HK-2 (cell line): ENCODE measurements around the gene PUS7.
A peak's percentile ranks its signal among the peaks of the same experiment; 100 is the strongest.
"Not testable (repeated sequence)": the region's sequence is repeated elsewhere in the genome, so short reads cannot be mapped to it uniquely, and the experiment has no call there.

Source experiments
- DNase-seq: peaks from one replicate; pipeline ENCODE4 v3.0.0-alpha.2; 2018; ENCODE audit not compliant: unreplicated experiment

PUS7 gene, protein sequence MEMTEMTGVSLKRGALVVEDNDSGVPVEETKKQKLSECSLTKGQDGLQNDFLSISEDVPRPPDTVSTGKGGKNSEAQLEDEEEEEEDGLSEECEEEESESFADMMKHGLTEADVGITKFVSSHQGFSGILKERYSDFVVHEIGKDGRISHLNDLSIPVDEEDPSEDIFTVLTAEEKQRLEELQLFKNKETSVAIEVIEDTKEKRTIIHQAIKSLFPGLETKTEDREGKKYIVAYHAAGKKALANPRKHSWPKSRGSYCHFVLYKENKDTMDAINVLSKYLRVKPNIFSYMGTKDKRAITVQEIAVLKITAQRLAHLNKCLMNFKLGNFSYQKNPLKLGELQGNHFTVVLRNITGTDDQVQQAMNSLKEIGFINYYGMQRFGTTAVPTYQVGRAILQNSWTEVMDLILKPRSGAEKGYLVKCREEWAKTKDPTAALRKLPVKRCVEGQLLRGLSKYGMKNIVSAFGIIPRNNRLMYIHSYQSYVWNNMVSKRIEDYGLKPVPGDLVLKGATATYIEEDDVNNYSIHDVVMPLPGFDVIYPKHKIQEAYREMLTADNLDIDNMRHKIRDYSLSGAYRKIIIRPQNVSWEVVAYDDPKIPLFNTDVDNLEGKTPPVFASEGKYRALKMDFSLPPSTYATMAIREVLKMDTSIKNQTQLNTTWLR

DNA sequence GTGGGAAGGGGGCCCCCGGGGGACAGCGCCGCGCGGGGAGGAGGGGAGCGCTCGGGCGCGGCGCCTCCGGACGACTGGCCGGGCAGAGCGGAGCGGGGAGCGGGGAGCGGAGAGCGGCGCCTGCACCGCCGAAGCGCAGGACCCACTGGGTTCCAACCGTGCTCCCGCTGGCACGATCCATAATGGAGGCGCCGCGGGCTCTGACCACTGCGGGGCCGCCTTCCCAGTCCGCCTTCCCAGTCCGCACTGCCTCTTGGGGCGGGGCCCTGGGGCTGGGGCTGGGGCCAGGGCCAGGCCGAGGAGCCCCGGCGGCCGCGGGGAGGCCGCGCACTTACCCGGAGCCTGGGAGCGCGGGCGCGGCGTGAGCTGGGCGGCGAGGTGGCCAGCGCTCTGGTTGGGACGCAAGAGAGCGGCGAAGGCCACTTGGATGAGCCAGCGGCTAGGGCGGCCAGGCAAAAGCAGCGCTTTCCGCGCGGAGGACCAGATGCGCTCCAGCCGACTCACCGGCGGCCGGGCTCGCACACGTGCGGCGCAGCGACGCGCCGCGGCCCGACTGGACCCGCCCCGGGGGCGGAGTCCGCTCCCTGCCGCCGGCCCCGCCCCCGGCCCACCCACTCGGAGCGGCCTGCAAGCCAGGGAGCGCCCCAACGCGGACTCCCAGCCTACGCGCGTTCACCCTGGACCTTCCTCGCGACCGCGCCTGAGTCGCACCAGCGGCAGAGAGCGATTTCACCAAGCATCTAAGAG is at the start of gene PUS7:
PUS7 (minus strand) TSS at position 555 of the 747 bp plus-strand sequence. CDS start 13,759 bp downstream, outside the sequence.
- DNase-seq, result peak; percentile 90

DNA sequence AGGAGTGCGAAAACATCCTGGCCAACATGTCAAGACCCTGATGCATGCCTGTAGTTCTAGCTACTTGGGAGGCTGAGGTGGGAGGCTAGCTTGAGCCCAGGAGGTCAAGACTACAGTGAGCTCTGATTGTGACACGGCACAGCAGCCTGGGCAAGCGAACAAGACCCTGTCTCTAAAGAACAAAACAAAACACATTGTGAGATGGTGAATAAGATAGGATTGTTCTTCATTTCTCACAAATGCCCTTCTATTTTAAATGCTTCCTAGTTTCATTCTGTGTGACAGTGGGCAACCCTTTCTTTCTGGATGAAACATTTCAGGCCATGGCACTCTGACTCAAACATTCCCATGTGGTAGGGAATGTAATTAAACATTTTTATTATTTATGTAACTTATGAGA is 45.8 kb upstream of the PUS7 start:
- no peak for DNase-seq

DNA sequence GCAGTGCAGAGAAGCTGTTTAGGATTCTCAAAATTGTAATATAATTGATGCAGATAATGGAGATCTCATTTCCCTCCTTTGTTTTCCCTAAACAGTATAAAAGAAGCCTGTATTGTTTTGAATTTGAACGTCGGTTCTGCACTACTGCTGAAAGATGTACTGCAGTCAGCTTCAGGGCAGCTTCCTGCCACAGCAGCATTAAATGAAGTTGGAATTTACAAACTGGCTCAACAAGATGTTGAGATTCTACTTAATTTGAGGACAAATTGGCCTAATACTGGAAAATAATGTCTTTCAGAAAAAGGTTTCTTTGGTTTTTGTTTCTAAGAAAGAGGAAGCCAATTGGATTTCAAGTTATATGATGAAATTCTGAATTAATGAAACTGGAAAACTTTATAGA is 45.0 kb upstream of the PUS7 start:
- DNase-seq, result no peak

DNA sequence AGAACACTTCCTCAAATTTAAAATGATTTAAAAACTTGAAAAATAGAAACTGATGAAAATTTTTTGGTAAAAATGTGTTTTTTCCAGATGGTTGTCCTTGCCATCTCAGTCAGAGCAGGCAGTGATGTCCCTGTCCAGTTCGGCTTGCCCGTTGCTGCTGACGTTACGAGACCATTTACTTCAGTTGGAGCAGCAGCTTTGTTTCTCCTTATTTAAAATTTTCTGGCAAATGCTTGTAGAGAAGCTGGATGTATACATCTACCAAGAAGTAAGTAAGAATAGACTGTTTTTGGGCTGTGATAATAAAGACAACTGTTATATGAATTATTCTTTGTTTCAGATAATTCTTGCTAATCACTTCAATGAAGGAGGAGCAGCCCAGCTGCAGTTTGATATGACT is 43.1 kb upstream of the PUS7 start:
- no peak for DNase-seq

DNA sequence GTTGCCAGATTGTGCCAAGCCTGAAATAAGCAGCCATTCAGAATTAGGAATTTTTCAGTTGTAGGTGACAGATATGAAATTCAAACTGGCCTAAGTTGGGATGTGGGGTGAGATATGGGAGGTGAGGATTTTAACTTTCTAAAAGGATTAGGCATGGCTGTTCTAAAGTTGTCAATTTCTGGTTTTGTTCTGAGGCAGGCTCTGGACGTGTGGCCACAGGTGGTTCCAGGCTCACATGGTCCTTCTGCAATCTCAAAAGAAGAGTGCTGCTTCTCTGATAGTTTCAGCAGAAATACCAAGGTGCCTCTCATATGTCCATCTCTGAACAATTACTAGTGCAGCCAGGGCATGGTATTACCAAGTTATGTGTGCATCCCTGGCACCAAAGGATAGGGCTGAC is 37.9 kb upstream of the PUS7 start:
- DNase-seq, result no peak

DNA sequence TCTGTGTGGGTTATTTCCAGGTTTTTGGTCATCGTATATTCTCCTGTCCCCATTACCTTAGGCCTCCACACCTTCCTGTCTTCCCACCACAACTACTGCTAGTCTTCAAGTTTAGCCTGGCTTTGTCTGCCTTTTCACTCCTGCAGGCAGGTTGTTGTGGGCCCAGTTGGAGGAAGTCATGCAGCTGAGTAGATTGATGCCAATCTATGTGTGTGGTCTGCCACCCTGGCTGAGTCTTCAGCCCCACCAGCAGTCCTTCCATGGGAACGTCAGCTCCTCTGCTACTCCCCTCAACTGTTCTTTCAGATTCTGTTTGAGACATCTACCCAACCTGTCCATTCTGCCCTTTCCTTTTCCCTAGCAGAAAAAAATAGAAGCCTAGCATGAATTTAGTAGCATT is 16.3 kb upstream of the PUS7 start:
- no peak for DNase-seq

DNA sequence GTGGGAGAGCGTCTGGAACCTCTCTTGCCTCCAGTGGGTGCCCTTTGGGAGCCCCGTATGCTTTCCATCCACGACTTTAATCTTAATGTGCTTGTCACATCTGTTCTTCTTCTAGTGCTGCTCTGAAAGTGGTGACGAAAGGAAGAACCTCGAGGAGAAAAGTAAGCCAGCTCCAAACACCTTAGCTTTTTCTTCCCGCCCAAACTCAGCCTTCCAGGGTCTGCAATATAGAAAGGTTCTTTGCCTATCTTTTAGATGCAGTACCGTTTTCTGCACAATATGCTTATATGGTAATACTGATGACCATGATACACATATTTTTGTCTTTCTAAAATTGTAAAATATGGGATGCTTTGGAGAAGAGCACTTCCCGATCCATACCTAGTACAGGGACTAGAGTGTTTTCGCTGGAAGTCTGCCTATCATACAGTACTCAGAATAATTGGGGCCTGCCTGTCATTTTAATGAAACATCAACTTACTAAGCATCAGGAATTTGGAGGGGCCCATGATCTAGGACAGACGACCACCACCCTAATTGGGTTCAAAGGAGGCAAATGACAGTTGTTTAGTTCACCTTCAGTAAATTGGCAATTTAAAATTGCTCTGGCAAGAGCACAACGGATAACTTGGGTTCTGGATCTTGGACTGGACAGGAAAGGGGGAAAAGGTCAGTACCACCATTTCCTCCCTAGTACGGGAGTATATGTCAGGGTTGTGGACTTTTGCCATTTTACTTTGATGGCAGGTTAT is 10.8 kb upstream of the PUS7 start:
- DNase-seq, result no peak

DNA sequence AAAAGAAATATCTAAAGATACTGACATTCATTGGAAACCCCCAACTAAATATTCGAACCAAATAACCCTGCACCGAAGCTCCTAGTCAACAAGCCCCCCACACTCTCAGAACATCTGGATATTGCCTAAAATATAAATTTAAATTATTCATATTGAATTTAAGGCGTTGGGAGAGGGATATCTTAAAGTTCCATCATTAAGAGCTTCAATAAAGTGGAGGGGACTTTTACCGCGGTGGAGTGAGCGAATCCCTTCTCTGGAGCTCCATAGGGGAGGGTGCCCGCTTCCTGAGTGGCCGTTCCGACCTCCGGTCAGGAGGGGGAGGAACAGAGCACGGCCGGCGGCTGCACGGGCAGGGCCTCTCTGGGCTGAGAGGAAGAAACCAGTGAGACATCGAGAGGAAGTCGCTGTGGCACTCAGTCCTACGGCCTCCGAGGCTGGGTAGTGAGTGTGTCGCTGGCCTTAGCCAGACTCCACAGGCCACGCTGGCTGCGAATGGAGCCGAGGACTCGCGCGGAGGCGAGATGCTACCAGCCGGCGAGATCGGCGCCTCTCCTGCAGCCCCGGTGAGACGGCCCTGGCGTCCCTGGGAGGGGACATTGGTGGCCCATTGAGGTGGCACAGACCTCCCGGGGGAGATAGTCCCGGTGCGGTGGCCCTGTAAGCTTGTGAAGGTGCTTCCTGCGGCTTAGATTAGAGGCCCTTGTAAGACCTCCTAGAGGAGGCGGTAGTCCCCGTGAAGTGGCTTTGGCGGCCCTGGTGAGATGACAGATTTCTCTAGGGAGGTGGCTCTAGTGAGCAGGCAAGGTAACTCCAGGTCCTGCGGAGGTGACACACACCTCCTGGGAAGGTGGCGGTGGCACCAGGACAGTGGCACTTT is 10.0 kb upstream of the PUS7 start, which contains the start of gene RINT1:
RINT1 (plus strand) TSS at position 410 of the 880 bp plus-strand sequence; CDS start at position 525, 115 bp downstream.
- peak; percentile 93 for DNase-seq

DNA sequence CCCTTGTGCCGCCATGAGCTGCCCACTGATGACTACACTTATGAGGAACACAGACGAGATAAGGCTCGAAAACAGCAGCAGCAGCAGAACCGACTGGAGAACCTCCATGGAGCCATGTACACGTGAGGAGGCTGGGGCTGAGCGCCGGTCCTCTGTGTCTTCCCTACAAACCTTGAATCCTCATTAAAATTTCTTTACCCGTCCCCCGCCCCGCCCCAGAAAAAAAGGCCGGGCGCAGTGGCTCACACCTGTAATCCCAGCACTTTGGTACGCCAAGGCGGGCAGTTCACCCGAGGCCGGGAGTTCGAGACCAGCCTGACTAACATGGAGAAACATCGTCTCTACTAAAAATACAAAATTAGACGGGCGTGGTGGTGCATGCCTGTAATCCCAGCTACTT is 8.5 kb upstream of the PUS7 start:
- DNase-seq, result no peak

DNA sequence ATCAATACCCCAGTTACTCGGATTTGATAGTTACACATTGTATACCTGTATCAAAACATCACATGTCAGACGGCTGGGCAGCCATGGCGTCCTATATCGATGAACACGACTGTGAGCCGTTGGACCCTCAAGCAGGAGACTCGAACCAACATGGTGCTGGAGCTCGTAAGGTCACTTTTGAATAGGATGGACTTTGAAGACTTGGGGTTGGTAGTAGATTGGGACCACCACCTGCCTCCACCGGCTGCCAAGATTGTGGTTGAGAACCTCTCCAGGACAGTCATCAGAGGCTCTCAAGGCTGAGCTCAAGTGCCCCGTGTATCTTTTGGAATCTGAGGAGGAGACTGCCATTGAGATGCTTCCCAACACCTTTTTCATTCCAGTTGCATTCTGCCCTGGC is 8.1 kb upstream of the PUS7 start:
- no peak for DNase-seq

DNA sequence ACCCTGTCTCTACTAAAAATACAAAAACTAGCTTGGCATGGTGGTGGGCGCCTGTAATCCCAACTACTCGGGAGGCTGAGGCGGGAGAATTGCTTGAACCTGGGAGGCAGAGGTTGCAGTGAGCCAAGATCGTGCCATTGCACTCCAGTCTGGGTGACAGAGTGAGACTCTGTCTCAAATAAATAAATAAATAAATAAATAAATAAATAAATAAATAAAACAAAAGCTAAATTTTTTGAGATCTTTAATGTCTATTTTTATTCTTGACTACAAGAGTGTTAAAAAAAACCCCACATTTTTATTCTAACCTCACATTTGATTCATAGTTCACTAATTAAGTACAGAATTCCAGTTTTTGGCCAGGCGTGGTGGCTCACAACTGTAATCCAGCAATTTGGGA is 5.7 kb upstream of the PUS7 start:
- not testable (repeated sequence) for DNase-seq

DNA sequence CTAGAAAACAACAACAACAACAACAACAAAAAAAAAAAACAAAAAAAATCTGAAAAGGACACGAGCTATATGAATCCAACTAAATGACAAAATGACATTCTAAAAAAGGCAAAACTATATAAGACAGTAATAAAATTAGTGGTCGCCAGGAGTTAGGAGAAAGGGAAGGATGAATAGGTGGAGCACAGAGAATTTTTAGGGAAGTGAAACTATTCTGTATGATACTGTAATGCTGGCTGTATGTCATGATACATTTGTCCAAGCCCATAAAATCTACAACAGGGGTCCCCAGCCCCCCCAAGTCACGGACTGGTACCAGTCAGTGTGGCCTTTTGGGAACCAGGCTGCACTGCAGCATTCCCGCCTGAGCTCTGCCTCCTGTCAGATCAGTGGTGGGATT is 2.8 kb upstream of the PUS7 start:
- DNase-seq, result no peak

DNA sequence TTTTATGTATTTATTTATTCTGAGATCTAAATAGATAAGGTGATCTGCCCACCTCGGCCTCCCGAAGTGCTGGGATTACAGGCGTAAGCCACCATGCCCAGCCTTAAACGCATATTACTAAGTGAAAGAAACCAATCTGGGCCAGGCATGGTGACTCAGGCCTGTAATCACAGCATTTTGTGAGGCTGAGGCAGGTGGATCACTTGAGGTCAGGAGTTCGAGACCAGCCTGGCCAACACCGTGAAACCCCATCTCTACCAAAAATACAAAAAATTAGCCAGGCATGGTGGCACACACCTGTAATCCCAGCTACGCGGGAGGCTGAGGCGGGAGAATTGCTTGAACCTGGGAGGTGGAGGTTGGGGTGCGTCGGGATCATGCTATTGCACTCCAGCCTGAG is 2.4 kb upstream of the PUS7 start:
- not testable (repeated sequence) for DNase-seq

DNA sequence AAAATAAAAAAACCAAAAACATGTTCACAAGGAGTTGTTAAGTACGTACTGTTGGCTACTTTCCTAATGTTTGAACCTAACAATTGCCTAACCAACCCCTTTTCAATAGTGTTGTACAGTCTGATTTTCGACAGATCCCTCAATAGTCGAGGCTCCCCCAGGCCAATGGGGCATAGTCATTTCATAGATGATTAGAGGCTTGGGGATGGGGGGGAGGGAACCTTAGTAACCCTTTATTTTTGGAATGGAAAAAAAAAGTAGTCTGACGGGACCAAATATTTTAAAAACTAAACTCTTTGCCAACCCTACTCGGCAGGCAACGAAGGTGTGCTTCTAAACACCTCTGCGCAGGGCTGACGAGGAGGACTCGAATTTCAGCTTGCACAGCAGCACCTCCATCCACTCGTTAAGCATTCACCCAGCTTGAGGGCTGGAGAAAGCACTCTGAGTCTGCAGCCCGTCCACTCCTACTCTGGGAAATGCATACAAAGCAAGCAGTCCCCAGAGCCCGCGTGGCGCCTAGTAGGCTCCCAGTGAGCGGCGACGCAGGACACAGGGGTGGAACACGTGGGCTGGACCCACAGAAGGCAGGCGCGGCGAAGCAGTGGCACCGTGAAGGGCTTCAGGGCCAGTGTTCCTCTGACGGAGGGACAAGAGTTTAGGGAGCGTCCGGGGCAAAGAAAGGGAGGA is 899 bp downstream of the PUS7 start:
- peak; percentile 78 for DNase-seq

DNA sequence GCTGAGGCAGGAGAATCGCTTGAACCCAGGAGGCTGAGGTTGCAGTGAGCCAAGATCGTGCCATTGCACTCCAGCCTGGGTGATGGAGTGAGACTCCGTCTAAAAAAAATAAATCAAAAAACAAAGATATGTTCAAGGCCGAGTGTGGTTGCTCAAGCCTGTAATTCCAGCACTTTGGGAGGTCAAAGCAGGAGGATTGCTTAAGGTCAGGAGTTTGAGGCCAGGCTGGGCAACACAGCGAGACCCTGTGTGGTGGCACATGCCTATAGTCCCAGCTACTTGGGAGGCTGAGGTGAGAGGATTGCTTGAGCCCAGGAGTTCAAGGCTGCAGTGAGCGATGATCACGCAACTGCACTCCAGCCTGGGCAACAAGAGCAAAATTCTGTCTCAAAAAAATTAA is 1.5 kb downstream of the PUS7 start:
- not testable (repeated sequence) for DNase-seq

DNA sequence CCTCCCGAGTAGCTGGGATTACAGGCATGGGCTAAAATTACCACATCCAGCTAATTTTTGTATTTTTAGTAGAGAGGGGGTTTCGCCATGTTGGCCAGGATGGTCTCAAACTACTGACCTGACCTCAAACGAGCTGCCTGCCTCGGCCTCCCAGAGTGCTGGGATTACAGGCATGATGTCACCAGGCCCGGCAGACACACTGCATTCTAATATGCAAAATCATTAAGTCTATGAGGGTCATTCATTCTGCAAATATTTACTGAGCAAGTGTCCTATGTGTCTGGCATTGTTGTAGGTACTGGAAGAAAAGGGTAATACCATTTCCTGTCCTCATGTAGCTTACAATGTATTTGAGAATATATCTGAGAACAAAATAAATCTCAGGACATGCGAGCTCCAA is 2.7 kb downstream of the PUS7 start:
- no peak for DNase-seq

DNA sequence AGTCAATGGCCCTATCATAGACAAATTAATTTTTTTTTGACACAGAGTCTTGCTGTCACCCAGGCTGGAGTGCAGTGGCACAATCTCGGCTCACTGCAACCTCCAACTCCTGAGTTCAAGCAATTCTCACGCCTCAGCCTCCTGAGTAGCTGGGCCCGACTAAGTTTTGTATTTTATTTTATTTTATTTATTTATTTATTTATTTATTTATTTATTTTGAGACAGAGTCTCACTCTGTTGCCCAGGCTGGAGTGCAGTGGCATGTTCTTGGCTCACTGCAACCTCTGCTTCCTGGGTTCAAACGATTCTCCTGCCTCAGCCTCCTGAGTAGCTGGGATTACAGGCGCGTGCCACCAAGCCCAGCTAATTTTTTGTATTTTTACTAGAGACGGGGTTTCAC is 6.5 kb downstream of the PUS7 start:
- DNase-seq, result not testable (repeated sequence)

DNA sequence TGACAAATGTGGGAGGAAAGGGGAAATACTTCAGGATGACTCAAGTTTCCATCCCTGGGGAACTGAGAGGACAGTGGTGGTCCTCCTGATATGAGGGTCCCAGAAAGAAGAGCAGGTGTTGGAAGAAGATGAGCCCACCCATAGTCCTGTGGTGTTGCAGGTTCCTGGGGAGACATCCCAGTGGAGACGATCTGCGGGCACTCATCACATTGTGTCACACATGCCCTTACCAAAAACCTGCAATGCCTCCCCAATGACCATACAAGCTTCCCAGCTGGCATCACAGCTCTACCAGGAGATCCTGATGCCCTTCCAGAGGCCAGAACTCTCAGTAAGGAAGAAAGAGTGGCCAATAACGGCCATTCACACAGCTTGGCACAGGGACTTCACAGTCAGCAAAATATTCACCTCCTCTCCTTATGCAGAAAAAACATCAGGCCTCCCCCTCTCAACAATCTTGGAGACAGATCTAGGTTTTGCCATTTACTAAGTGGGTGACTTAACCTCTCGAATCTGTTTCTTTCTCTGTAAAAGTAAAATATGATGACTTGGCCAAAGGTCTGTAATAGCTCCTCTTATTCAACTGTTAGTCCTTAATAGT is 9.0 kb downstream of the PUS7 start:
- DNase-seq, result no peak

DNA sequence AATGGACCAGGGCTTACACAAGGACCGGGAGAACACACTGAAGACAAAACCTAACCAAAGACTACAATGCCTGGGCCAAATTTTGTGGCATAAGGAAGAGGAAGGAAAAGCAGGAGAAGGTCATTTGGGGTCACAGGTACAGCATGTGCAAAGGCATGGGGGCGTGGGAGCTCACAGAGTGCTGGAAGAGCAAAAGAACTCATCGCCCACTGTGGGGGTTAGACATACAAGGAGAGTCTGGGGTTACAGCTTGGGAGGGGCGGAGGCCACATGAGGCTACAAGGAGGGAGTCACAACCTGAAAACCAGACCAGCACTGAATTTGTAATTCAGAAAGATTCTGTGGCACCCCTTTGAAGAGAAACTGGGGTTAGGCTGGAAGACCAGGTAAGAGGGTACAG is 9.7 kb downstream of the PUS7 start:
- DNase-seq, result no peak

DNA sequence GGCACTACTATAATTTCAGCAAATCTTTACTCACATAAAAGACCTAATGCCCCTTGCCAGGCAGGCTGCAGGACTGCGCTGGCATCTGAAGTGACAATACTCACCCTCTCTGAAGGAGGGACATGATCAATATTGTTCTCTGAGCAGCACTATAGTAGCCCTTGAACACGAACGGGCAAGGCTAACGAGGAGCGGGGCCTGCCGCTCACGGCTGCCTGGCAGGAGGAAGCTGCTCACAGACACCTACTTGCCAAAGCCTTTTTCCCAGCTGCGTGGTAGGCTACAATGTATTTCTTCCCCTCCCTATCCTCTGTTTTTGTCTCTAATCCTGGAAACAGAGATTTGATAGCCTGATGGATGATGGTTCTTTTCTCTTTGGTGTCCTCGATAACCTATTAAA is 19.9 kb downstream of the PUS7 start:
- no peak for DNase-seq
